Smooth muscle cell (in vitro differentiated cells): Measurements from ENCODE around the gene PAPSS1. TPM values are rescaled to one million over a fixed set of nuclear protein-coding genes. Genes with fewer than 3 reads are reported as not detected.

Source experiments
- DNase-seq: peaks from one replicate; lab custom pipeline; 2025; ENCODE audit not compliant: unreplicated experiment; lab: John Stamatoyannopoulos, UW
- H2AFZ ChIP-seq: fragments of 200-600 bp; sonication (generic); 2 replicates; pipeline ENCODE4 v1.6.0; 2016; ENCODE audit warnings: antibody characterized with exemption, low read depth, mild to moderate bottlenecking
- H3F3A ChIP-seq: fragments of 200-600 bp; sonication (generic); 2 replicates; pipeline ENCODE4 v1.6.0; 2017; ENCODE audit warnings: antibody characterized with exemption, low read depth
- H3K27ac ChIP-seq: fragments of 200-600 bp; sonication (generic); 2 replicates; pipeline ENCODE4 v1.5.1; 2016; ENCODE audit warnings: low read depth, mild to moderate bottlenecking
- H3K27me3 ChIP-seq: fragments of 200-600 bp; sonication (generic); 2 replicates; pipeline ENCODE4 v1.6.1; 2016; ENCODE audit warnings: low read depth, mild to moderate bottlenecking
- H3K36me3 ChIP-seq: fragments of 200-600 bp; sonication (generic); 2 replicates; pipeline ENCODE4 v1.5.1; 2016; ENCODE audit warnings: low read depth
- H3K4me1 ChIP-seq: fragments of 200-600 bp; sonication (generic); 2 replicates; pipeline ENCODE4 v1.5.1; 2016; ENCODE audit warnings: low read depth
- H3K4me2 ChIP-seq: fragments of 200-600 bp; sonication (generic); 2 replicates; pipeline ENCODE4 v1.6.0; 2016; ENCODE audit warnings: mild to moderate bottlenecking
- H3K4me3 ChIP-seq: fragments of 200-600 bp; sonication (generic); 2 replicates; pipeline ENCODE4 v1.5.1; 2016; ENCODE audit warnings: mild to moderate bottlenecking
- H3K79me2 ChIP-seq: fragments of 200-600 bp; sonication (generic); 2 replicates; pipeline ENCODE4 v1.6.0; 2016; ENCODE audit warnings: low read depth, mild to moderate bottlenecking
- H3K9ac ChIP-seq: fragments of 200-600 bp; sonication (generic); 2 replicates; pipeline ENCODE4 v1.6.0; 2016; ENCODE audit warnings: low read depth
- H3K9me3 ChIP-seq: fragments of 200-600 bp; sonication (generic); replicated peaks from 2 replicates; pipeline ENCODE4 v1.5.1; 2016; ENCODE audit warnings: low read depth
- H4K20me1 ChIP-seq: fragments of 200-600 bp; sonication (generic); 2 replicates; pipeline ENCODE4 v1.6.0; 2016; ENCODE audit warnings: low read depth
- CTCF ChIP-seq: fragments of 200-600 bp; sonication (generic); IDR thresholded peaks from 2 replicates; pipeline ENCODE4 v1.5.1; 2017; ENCODE audit warnings: borderline replicate concordance, mild to moderate bottlenecking, antibody characterized with exemption; ENCODE audit not compliant: insufficient read depth, poor library complexity, severe bottlenecking
- whole genome bisulfite sequencing: methylation state at CpG from one replicate; pipeline ENCODE4 v1.1.7; 2016; ENCODE audit warnings: low lambda C conversion rate; 5-methylcytosine and 5-hydroxymethylcytosine counted together
- polyA plus RNA-seq: library from polyadenylated mRNA; unstranded; fragments of >200 nt; fragmentation: Nextera tagmentation; extraction: Ambion mirVana; gene quantifications from 2 replicates; pipeline ENCODE4 v1.2.1, GENCODE V29; 2016
- total RNA-seq: library from RNA; depleted of rRNA; stranded (reverse); fragments of >200 nt; gene quantifications from 2 replicates; pipeline ENCODE4 v1.2.3, GENCODE V29; 2014

PAPSS1 gene
- total RNA-seq (188 and 206 TPM in 2 replicates), polyA plus RNA-seq (141 and 198 TPM in 2 replicates)

- Histone ChIP-seq H3F3A (peaks cover 10% of the 10 kb centered on the region), H3K9ac (peak within 1 kb of the TSS; percentile 41), H3K4me1 (peaks cover 28% of the 10 kb centered on the region), H3K27ac (peak within 1 kb of the TSS; percentile 69), H4K20me1 (peaks cover 36% of the 10 kb centered on the region), H3K27me3 (no peaks in the 10 kb centered on the region), H3K36me3 (no peaks in the 10 kb centered on the region), H2AFZ (peak within 1 kb of the TSS; percentile 90), H3K79me2 (peaks cover 42% of the 10 kb centered on the region), H3K4me3 (peak within 1 kb of the TSS; percentile 76), H3K9me3 (no peaks in the 10 kb centered on the region), H3K4me2 (peak within 1 kb of the TSS; percentile 86)
- under 1% methylated on average over 84 of the region's 90 CpGs for WGBS
- no peak for TF ChIP-seq CTCF
- DNase-seq = peak; percentile 86
Measured at GRCh38 chr4:107719922-107720722, at the start of gene PAPSS1. PAPSS1 (minus strand) TSS chr4:107720234; CDS start chr4:107720179, 55 bp downstream.

DNA sequence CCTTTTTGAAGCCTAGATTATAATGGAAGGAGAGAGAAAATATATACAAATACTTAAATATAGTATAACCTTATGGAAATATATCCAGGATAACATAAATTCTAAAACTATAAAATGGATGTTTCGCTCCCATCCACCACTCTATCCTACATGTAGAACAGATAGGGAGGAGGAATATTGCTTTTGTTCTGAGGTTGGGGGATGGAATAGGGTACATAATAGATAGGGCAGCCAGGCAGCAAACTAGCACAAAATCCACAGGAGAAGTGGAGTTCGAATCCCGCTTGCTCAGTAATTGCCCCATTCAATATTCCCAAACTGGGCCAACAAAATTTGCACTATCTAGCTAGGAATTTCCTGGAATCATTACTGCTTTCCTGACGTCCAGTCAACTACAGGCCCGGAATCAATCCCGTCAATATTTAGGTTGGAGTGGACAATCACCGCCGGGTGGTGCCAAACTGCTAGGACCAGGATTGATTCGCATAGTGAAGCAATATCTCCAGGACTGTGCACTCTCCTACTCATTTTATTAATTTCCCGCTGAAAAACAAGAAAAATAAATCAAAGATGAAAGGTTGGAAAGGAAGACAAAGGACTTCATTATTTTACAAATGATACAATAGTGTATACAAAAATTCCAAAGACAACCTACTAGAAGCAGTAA, 40.4 kb upstream of the PAPSS1 start:
- Histone ChIP-seq H4K20me1 (no peaks in the 10 kb centered on the region), H2AFZ (no peak overlapping the region), H3K4me3 (no peak overlapping the region), H3K79me2 (no peaks in the 10 kb centered on the region), H3K36me3 (no peaks in the 10 kb centered on the region), H3K9ac (no peak overlapping the region), H3K4me2 (no peak overlapping the region), H3K27ac (no peak overlapping the region), H3F3A (no peaks in the 10 kb centered on the region), H3K27me3 (no peaks in the 10 kb centered on the region), H3K4me1 (no peaks in the 10 kb centered on the region), H3K9me3 (no peaks in the 10 kb centered on the region)
- TF ChIP-seq CTCF = peak; percentile 16
- no peak for DNase-seq
- WGBS = 78% methylated on average over 10 of the region's 10 CpGs

GRCh38 chr4:107757864-107758476, 37.9 kb upstream of the PAPSS1 start:
- no peaks in the 10 kb centered on the region for H3K4me1 ChIP-seq
- peak overlapping the region; percentile 57 for H2AFZ ChIP-seq
- H3K79me2 ChIP-seq = no peaks in the 10 kb centered on the region
- peak; percentile 59 for TF ChIP-seq CTCF
- no peak for DNase-seq
- H3K36me3 ChIP-seq = no peaks in the 10 kb centered on the region
- H3K9me3 ChIP-seq = no peaks in the 10 kb centered on the region
- no peaks in the 10 kb centered on the region for H3K27me3 ChIP-seq
- no peak overlapping the region for H3K4me3 ChIP-seq
- H4K20me1 ChIP-seq = no peaks in the 10 kb centered on the region
- no peak overlapping the region for H3K9ac ChIP-seq
- H3F3A ChIP-seq = no peaks in the 10 kb centered on the region
- no peak overlapping the region for H3K27ac ChIP-seq
- no peak overlapping the region for H3K4me2 ChIP-seq
- WGBS = 50% methylated on average over 2 of the region's 2 CpGs
